ENCODE measurements around the gene PPP2R2D. TPM values are rescaled to one million over a fixed set of nuclear protein-coding genes. Genes with fewer than 3 reads are reported as not detected.

The PPP2R2D gene
- polyA plus RNA-seq, 1 donor (not counting 4 experiments of a cell fraction or from before 2014, with no cell fraction given) = 49.1 TPM

DNA sequence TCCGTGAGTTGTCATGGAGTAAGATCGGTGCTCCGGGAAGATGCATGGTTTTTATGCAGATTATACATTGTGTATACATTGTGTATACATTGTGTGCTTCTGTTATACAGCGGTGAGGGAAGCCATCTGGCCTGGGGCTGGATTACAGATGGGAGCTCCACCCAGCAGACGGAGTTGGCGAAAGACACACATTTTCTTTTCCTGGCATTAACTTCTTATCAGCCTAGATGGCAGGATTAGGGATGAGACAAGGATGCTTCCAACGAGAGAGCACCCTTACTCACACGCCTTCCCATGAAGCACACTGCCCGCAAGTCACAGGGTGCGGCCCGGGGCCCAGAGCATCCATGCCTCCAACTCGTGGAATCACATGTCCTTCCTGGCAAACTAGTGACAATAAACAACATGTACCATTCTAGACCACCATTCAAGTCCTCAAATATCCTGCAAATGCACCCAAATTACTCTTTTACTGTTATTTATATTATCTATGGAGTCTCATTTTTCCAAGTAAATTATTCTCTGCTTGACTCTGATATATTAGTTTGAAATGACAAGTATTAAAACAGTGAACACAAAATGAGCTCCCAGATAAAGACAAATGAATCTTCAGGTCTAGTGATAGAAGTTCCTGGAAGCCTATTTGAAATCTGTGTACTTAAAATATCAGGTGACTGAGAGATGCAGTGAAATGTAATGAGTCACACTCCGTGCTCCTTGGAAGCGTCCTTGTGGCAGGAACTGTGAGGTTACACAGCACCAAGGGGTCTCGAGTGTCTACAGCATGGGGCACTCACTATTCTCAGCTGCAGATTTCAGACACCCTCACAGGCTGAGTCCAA lies 29.8 kb upstream of the PPP2R2D start:
- Histone ChIP-seq H3K4me3 (ENCODE audit: control insufficient read depth in 2 of 3, extremely low read depth in 1 of 3, insufficient read depth in 2 of 3, low read depth in 1 of 3, low read length in 3 of 3) (no peak overlapping the region), H3K36me3 (ENCODE audit: control insufficient read depth in 2 of 2, extremely low read depth in 1 of 2, insufficient read depth in 2 of 2, low read length in 2 of 2) (no peaks in the 10 kb centered on the region), H2AFZ (ENCODE audit: control insufficient read depth, low read length) (no peak overlapping the region), H3K27ac (ENCODE audit: control insufficient read depth, insufficient read depth, low read length) (no peak overlapping the region), H3K9me3 (ENCODE audit: control insufficient read depth, low read depth, low read length) (no peaks in the 10 kb centered on the region), H3K79me2 (ENCODE audit: control insufficient read depth, insufficient read depth, low read length) (no peaks in the 10 kb centered on the region), H3K4me1 (ENCODE audit: control insufficient read depth, extremely low read depth, insufficient read depth, low read length) (no peaks in the 10 kb centered on the region), H3K9ac (ENCODE audit: control insufficient read depth, extremely low read depth, insufficient read depth, low read length) (no peak overlapping the region), H3K4me2 (ENCODE audit: control insufficient read depth, extremely low read depth, insufficient read depth, low read depth, low read length) (no peak overlapping the region), H3K9me1 (ENCODE audit: control insufficient read depth, extremely low read depth, insufficient read depth, low read length) (no peaks in the 10 kb centered on the region), H4K20me1 (ENCODE audit: control insufficient read depth, extremely low read depth, insufficient read depth, low read length) (no peaks in the 10 kb centered on the region), H3K27me3 (ENCODE audit: control insufficient read depth, extremely low read depth, insufficient read depth, low read length) (peaks cover 19% of the 10 kb centered on the region)
- TF ChIP-seq EZH2 (IDR thresholded peaks at IDR 0.05; ENCODE audit: low read length) = no peak
- FAIRE-seq = no peak
- dilution Hi-C loops (cut with MboI; ENCODE audit: extremely low pct_ligation_motif_present, low sequenced_read_pairs) = no loop called here
- DNase-seq (ENCODE audit: low read depth, low spot score) = no peak

- Histone ChIP-seq H2AFZ (ENCODE audit: control insufficient read depth, low read length) (no peak overlapping the region), H3K9ac (ENCODE audit: control insufficient read depth, extremely low read depth, insufficient read depth, low read length) (no peak overlapping the region), H3K36me3 (ENCODE audit: control insufficient read depth in 2 of 2, extremely low read depth in 1 of 2, insufficient read depth in 2 of 2, low read length in 2 of 2) (no peaks in the 10 kb centered on the region), H4K20me1 (ENCODE audit: control insufficient read depth, extremely low read depth, insufficient read depth, low read length) (no peaks in the 10 kb centered on the region), H3K4me3 (ENCODE audit: control insufficient read depth in 2 of 3, extremely low read depth in 1 of 3, insufficient read depth in 2 of 3, low read depth in 1 of 3, low read length in 3 of 3) (no peak overlapping the region), H3K79me2 (ENCODE audit: control insufficient read depth, insufficient read depth, low read length) (no peaks in the 10 kb centered on the region), H3K4me2 (ENCODE audit: control insufficient read depth, extremely low read depth, insufficient read depth, low read depth, low read length) (no peak overlapping the region), H3K4me1 (ENCODE audit: control insufficient read depth, extremely low read depth, insufficient read depth, low read length) (no peaks in the 10 kb centered on the region), H3K27ac (ENCODE audit: control insufficient read depth, insufficient read depth, low read length) (no peak overlapping the region), H3K9me1 (ENCODE audit: control insufficient read depth, extremely low read depth, insufficient read depth, low read length) (no peaks in the 10 kb centered on the region), H3K27me3 (ENCODE audit: control insufficient read depth, extremely low read depth, insufficient read depth, low read length) (peaks cover 19% of the 10 kb centered on the region), H3K9me3 (ENCODE audit: control insufficient read depth, low read depth, low read length) (no peaks in the 10 kb centered on the region)
- dilution Hi-C loops (cut with MboI; ENCODE audit: extremely low pct_ligation_motif_present, low sequenced_read_pairs) = no loop called here
- DNase-seq (ENCODE audit: low read depth, low spot score) (no peak), FAIRE-seq (no peak)
- TF ChIP-seq CTCF (optimal IDR thresholded peaks at IDR 0.05 in 1 of 3, IDR thresholded peaks at IDR 0.05 in 1 of 3, conservative IDR thresholded peaks at IDR 0.05 in 1 of 3; ENCODE audit: extremely low read depth in 1 of 3, insufficient read depth in 2 of 3, low read length in 3 of 3) = no peak
- no peak for TF ChIP-seq EZH2 (IDR thresholded peaks at IDR 0.05; ENCODE audit: low read length)
Measured at GRCh38 chr10:131871673-131872005, 29.2 kb upstream of the PPP2R2D start.

All from keratinocyte (primary cell).